Measurements from ENCODE around the gene MSGN1.

GRCh38 chr2:17790536-17790935 lies 25.7 kb upstream of the MSGN1 start:
- TF ChIP-seq POLR2A (IDR thresholded peaks at IDR 0.05) (no peak), POLR2AphosphoS5 (IDR thresholded peaks at IDR 0.05) (no peak), EP300 (IDR thresholded peaks at IDR 0.05; ENCODE audit: low read depth) (no peak)
- TF ChIP-seq, protein P1, sequence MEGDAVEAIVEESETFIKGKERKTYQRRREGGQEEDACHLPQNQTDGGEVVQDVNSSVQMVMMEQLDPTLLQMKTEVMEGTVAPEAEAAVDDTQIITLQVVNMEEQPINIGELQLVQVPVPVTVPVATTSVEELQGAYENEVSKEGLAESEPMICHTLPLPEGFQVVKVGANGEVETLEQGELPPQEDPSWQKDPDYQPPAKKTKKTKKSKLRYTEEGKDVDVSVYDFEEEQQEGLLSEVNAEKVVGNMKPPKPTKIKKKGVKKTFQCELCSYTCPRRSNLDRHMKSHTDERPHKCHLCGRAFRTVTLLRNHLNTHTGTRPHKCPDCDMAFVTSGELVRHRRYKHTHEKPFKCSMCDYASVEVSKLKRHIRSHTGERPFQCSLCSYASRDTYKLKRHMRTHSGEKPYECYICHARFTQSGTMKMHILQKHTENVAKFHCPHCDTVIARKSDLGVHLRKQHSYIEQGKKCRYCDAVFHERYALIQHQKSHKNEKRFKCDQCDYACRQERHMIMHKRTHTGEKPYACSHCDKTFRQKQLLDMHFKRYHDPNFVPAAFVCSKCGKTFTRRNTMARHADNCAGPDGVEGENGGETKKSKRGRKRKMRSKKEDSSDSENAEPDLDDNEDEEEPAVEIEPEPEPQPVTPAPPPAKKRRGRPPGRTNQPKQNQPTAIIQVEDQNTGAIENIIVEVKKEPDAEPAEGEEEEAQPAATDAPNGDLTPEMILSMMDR (IDR thresholded peaks at IDR 0.05) = no peak
